AG09309 (cell line): ENCODE results near the gene TMBIM4.

Experiments used
- DNase-seq: peaks from one replicate; pipeline ENCODE4 v3.0.0-alpha.2; 2010; ENCODE audit warnings: low read depth
- H3K4me3 ChIP-seq: 2 replicates; pipeline ENCODE4 v1.5.1; 2011; ENCODE audit warnings: mild to moderate bottlenecking, low read depth, low read length, moderate library complexity; ENCODE audit not compliant: control insufficient read depth
- CTCF ChIP-seq: IDR thresholded peaks from 2 replicates; pipeline ENCODE4 v1.5.1; 2011; ENCODE audit warnings: mild to moderate bottlenecking, low read depth, low read length, inconsistent platforms; ENCODE audit not compliant: insufficient read depth, control insufficient read depth; ENCODE audit errors: missing control alignments

The TMBIM4 gene

GRCh38 chr12:66115071-66115600 lies 54.7 kb downstream of the TMBIM4 start:
- DNase-seq: no peak
- H3K4me3 ChIP-seq: no peak overlapping the region
- TF ChIP-seq CTCF: no peak

DNA sequence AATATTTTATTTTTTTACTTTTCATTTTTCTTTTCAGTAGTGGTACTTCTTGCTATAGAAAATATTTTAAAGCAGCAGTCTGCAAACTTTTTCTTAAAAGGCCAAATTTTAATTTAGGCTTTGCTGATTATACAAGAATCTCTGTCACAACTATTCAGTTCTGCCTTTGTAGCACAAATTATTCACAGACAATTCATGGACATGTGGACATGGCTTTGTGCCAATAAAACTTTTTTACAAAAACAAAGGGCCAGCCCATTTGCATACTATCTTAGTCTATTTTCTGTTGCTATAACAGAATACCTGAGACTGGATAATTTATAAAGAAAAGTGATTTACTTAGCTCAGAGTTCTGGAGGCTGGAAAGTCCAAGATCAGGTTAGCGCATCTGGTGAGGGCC lies 56.3 kb downstream of the TMBIM4 start:
- no peak for DNase-seq
- no peak for TF ChIP-seq CTCF
- H3K4me3 ChIP-seq: no peak overlapping the region

- H3K4me3 ChIP-seq: no peak overlapping the region
- DNase-seq: peak; percentile 75
- no peak for TF ChIP-seq CTCF
Observed at GRCh38 chr12:66111605-66112004, 58.2 kb downstream of the TMBIM4 start.

GRCh38 chr12:66109056-66109455 lies 60.7 kb downstream of the TMBIM4 start:
- DNase-seq: no peak
- H3K4me3 ChIP-seq: no peak overlapping the region
- no peak for TF ChIP-seq CTCF

GRCh38 chr12:66108386-66108785 lies 61.4 kb downstream of the TMBIM4 start:
- no peak for DNase-seq
- TF ChIP-seq CTCF: no peak
- no peak overlapping the region for H3K4me3 ChIP-seq

GRCh38 chr12:66107451-66107915 lies 62.3 kb downstream of the TMBIM4 start:
- peak; percentile 89 for DNase-seq
- peak; percentile 73 for TF ChIP-seq CTCF
- no peak overlapping the region for H3K4me3 ChIP-seq
